ENCODE measurements around the gene MAP3K20.

MAP3K20 gene

GRCh38 chr2:173184031-173185004 lies 108.7 kb downstream of the MAP3K20 start:
- DNase-seq (ENCODE audit: low read depth): no peak
- TF ChIP-seq, protein P1, sequence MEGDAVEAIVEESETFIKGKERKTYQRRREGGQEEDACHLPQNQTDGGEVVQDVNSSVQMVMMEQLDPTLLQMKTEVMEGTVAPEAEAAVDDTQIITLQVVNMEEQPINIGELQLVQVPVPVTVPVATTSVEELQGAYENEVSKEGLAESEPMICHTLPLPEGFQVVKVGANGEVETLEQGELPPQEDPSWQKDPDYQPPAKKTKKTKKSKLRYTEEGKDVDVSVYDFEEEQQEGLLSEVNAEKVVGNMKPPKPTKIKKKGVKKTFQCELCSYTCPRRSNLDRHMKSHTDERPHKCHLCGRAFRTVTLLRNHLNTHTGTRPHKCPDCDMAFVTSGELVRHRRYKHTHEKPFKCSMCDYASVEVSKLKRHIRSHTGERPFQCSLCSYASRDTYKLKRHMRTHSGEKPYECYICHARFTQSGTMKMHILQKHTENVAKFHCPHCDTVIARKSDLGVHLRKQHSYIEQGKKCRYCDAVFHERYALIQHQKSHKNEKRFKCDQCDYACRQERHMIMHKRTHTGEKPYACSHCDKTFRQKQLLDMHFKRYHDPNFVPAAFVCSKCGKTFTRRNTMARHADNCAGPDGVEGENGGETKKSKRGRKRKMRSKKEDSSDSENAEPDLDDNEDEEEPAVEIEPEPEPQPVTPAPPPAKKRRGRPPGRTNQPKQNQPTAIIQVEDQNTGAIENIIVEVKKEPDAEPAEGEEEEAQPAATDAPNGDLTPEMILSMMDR (IDR thresholded peaks at IDR 0.05; ENCODE audit: low read depth, low read length, missing control alignments): no peak

GRCh38 chr2:173185437-173185836 lies 109.8 kb downstream of the MAP3K20 start:
- TF ChIP-seq, protein P1 (IDR thresholded peaks at IDR 0.05; ENCODE audit: low read depth, low read length, missing control alignments): no peak
- DNase-seq (ENCODE audit: low read depth): no peak
- H3K4me3 ChIP-seq (ENCODE audit: low read depth, low read length): no peak overlapping the region

More at GRCh38 chr2:173184031-173185004, 108.7 kb downstream of the MAP3K20 start:
- H3K4me3 ChIP-seq (ENCODE audit: low read depth, low read length): no peak overlapping the region

DNA sequence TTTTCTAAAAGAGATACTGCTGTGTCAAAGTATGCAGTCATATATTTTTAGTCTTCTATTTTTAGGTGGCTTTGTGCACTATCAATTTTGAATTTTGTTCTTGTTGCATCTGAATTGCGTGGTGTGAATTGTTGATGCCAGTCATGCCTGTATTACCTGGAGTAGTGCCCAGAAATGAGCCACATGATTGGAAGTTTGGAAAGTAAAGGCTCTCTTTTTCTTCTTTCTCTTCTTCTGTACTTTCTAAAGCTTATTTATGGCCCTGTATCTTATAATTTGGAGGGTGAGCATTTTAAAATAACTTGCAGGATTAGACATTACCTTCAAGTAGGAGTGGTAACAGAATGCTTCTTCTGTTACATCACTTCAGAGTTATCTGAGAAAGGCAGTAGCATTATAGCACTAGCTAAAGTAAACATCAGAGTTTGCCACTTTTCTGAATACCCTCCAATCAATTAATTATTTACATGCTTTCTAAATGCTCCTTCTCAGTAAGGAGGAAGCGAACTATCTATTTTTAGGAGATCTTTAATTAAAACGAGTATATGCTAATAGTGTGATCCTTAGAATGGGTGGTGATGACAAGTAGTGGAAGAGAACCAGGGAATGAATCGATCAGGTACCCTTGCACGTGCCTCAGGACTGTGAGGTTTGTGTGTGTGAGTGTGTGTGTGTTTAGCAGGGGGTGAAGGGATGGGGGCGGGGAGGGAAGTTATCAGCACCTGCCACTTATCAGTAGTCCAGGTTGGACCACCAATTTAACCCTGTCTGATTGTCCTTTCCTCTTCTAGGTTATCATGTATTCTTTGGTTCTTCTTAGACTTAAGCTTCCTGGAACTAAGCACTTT lies 112.5 kb downstream of the MAP3K20 start:
- TF ChIP-seq, protein P1 (IDR thresholded peaks at IDR 0.05; ENCODE audit: low read depth, low read length, missing control alignments): no peak
- no peak for DNase-seq (ENCODE audit: low read depth)
- no peak overlapping the region for H3K4me3 ChIP-seq (ENCODE audit: low read depth, low read length)

DNA sequence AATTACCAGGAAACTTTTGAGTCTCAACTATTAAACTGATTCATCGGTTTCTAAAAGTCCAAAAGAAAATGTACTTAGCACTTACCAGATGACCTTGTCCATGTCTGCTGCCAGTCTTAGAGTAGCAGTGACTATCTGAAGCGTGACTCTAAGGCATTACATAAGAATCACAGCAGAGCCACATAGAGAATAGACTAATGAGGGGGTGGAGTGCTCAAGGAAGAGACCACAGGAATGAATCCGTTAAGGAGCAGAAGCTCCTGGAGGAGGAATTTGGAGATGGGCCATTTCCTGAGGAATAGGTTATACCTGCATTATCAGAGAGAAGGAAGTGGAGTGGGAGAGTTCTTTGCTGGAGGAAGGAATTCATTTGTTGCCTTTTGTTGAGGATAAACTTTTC lies 116.0 kb downstream of the MAP3K20 start:
- DNase-seq (ENCODE audit: low read depth): no peak
- no peak overlapping the region for H3K4me3 ChIP-seq (ENCODE audit: low read depth, low read length)
- TF ChIP-seq, protein P1 (IDR thresholded peaks at IDR 0.05; ENCODE audit: low read depth, low read length, missing control alignments): no peak

DNA sequence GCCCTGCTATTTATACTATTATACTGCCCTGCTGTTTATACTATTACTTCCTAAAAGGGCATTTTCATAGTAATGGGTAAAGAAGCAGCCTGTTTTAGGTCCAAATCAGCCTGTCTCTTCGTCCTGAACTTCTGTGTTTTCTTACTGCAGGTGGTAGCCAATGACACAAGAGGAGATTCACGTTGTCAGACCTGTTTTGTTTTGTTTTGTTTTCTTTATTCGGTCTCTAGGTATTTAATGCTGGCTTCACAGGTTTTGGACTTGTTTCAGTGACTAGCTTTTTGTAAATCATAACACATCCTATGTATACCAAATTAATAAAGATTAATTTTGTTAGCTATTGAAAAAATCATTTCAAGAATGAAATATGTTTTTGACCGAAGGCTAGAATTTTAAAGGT lies 116.4 kb downstream of the MAP3K20 start:
- TF ChIP-seq, protein P1 (IDR thresholded peaks at IDR 0.05; ENCODE audit: low read depth, low read length, missing control alignments): no peak
- no peak overlapping the region for H3K4me3 ChIP-seq (ENCODE audit: low read depth, low read length)
- DNase-seq (ENCODE audit: low read depth): no peak

DNA sequence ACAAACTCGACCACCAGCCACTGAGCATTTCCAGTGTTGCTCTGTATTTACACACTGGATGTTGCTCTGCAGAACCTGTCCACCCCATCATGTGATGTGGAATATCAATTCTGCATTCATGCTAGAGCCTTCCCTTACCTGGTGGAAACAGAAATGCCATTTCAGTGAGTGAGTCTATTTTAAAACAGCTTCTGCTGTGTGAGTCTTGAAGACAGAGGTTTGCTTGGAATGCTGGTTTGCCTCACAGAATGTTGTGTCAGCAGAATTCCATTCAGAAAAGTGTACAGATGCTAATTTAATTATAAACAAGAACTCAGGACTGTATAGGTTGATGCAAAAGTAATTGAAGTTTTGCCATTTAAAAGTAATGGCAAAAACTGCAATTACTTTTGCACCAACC lies 118.3 kb downstream of the MAP3K20 start:
- DNase-seq (ENCODE audit: low read depth): no peak
- TF ChIP-seq, protein P1 (IDR thresholded peaks at IDR 0.05; ENCODE audit: low read depth, low read length, missing control alignments): no peak
- H3K4me3 ChIP-seq (ENCODE audit: low read depth, low read length): no peak overlapping the region

Data from GM12864 (cell line).